ENCODE measurements around the gene NKX2-2.
"Not testable (repeated sequence)": the region's sequence is repeated elsewhere in the genome, so short reads cannot be mapped to it uniquely, and the experiment has no call there.

NKX2-2 gene

GRCh38 chr20:21508230-21509078 lies 5.4 kb downstream of the NKX2-2 start:
- DNase-seq = no peak

GRCh38 chr20:21507400-21508229 lies 6.2 kb downstream of the NKX2-2 start:
- no peak for DNase-seq

- peak; percentile 22 for DNase-seq
Measured at GRCh38 chr20:21505810-21506530, 7.9 kb downstream of the NKX2-2 start.

GRCh38 chr20:21505161-21505809 lies 8.6 kb downstream of the NKX2-2 start:
- peak; percentile 61 for DNase-seq

- no peak for DNase-seq
Measured at GRCh38 chr20:21504323-21504722, 9.5 kb downstream of the NKX2-2 start.

- no peak for DNase-seq
Measured at GRCh38 chr20:21503345-21503744, 10.5 kb downstream of the NKX2-2 start.

GRCh38 chr20:21501184-21501583 lies 12.7 kb downstream of the NKX2-2 start:
- no peak for DNase-seq

DNA sequence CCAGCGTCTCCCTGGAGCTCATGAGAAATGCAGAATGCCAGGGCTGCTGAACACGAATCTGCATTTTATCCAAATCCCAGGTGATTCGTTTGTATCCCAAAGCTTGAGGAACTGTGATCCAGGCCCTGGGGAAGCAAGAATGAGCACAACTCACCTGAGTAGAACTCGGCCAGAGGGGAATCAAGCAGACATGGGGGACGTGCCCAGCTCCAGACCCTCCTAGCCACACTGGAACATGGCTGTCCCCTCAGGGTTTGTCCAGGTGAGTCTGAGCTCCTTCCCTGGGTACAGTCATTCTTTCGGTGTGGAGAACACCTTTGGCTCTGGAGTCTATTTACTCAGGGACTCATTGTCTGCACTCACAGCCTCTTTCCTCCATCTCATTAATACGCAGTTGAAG lies 13.3 kb downstream of the NKX2-2 start:
- no peak for DNase-seq

- no peak for DNase-seq
Measured at GRCh38 chr20:21499641-21500040, 14.2 kb downstream of the NKX2-2 start.

DNA sequence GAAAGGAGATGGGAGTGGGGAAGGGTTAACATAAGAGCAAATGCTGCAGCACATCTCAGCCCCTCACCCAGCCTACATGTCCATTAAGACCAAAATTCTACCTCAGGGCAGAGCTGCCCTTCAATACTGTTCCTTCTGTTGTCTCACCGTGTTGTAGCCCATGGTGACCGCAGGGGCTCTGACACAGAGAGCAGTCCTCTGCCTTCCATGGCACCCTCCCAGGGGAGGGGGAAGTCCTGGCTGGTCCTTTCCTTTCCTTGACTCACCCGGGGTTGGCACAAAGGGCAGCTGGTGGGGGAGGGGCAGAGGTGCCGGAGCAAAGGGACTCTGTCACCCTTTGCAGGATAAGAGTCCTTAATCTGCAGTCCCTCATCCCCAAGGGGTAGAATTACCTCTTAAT lies 15.2 kb downstream of the NKX2-2 start:
- DNase-seq = no peak

GRCh38 chr20:21498195-21498594 lies 15.7 kb downstream of the NKX2-2 start:
- DNase-seq = no peak

GRCh38 chr20:21496452-21496851 lies 17.4 kb downstream of the NKX2-2 start:
- DNase-seq = no peak

DNA sequence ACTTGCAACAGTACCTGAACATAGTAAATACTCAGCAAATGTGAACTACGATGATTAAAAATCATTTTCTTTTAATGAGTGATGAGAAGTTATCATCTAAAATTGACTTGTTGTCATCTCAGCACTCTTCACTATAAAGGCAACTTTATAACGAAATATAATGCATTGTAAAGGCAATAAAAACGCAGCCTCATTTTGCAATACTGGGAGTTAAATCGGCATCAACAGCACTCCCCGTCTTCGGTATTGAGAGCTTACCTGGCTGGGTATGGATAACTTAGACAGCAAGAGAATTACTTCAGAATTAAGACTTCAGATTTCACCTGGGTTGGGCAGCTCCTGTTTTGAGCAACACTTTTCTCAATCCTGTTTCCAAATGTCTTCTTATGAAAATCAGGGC lies 20.8 kb downstream of the NKX2-2 start:
- no peak for DNase-seq

GRCh38 chr20:21490105-21490504 lies 23.8 kb downstream of the NKX2-2 start:
- no peak for DNase-seq

GRCh38 chr20:21480144-21480543 lies 33.7 kb downstream of the NKX2-2 start:
- not testable (repeated sequence) for DNase-seq

GRCh38 chr20:21465799-21466198 lies 48.1 kb downstream of the NKX2-2 start:
- DNase-seq = no peak

DNA sequence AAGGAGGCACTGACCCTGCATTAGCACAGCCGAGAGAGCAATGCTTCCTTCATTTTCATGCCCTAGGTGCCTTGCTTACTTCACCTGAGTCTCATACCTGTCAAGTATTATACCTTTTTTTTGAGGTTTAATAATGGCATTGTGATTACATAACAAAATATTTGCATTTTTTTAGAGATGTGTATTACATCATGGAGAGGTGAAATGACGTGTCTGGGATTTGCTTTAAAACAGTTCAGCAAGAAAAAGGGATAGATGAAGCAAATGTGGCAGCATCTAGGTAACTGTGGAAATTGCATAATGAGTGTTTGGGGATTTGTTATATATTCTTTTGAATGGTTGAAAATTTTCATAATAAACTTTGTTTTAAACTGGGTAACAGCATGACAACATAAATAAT lies 48.9 kb downstream of the NKX2-2 start:
- DNase-seq = no peak
